Measurements from ENCODE around the gene SRRM4.
"Not testable (repeated sequence)": the region's sequence is repeated elsewhere in the genome, so short reads cannot be mapped to it uniquely, and the experiment has no call there.

The SRRM4 gene

GRCh38 chr12:118981285-118982211 lies at the start of gene SRRM4:
SRRM4 (plus strand) TSS chr12:118981541; CDS start chr12:118981883, 342 bp downstream.
- DNase-seq: peak; percentile 95 to 98

GRCh38 chr12:118946256-118946655 lies 35.1 kb upstream of the SRRM4 start:
- DNase-seq: no peak

DNA sequence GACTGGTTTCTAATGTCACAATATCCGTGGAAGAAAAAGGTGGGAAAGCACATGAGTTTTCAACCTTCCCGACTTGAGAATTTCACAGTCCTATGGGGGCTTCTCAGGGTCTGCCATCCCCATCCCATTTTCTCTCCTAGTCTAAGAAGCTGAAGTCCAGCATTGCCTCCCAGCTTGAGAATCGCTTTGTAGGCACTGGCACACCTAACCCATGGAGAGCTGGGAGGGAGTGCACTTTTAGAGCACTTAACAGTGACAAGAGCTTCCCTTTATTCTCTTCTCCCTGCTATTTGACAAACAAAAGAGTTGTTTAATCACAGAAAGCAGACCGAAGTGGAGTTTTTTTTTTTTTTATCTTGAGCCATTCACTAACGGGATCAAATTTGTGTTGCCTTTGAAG lies 22.8 kb upstream of the SRRM4 start:
- DNase-seq: peak; percentile 42 to 59

DNA sequence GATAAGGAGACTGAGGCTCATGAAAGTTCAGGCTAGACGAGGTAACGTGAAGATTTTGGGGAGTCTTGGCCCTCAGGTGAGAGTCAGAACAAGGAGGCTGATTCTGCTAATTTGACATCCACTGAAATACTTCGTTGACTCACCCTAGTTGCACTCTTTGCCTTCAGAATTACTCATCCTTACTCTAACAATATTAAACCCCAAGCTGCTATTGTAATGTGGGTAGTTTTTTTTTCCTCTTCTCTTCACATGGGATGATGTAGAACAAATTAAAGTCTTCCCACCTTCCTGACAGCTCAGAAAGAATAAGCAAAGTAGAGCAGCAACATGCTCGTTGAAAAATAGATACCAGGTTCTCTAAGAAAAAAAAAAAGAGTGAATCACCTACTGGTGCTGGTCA lies 22.0 kb upstream of the SRRM4 start:
- no peak for DNase-seq

GRCh38 chr12:118959985-118960560 lies 21.3 kb upstream of the SRRM4 start:
- no peak for DNase-seq

DNA sequence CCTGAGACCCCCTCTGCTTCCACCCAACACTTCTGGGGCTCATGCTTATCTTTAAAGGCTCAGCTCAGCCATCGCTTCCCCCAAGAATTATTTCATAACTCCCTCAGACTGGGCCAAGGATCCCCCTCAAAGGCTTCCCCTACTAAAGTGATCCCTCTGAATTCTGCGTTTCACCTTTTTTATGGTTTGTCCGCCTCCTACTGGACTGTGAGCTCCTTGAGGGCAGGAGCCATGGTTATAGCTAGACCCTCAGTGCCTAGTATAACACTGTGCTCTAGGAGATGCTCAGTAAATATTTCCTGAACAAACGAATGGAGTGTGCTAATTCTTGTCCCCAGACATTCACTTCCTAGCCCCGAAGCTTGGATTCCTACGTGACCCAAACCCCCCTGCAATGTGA lies 20.5 kb upstream of the SRRM4 start:
- no peak for DNase-seq

DNA sequence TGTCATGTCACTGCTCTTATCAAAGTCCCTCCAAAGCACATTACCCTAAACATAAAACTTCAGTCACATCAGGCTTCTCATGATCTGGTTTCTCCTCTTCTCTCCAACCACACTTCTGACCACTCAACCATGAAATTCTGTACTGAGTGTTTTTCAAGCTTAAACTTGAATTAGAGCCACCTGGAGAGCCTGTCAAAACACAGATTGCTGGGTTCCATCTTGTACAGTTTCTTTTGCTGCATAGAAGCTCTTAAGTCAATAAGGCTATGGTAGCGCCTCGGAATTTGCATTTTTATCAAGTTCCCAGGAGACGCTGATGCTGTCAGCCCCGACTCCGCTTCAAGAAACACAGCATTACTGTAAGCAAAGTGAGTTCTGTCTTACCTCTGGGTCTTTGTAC lies 16.4 kb upstream of the SRRM4 start:
- DNase-seq: peak; percentile 81 to 93

- no peak for DNase-seq
Observed at GRCh38 chr12:118970856-118971255, 10.5 kb upstream of the SRRM4 start.

DNA sequence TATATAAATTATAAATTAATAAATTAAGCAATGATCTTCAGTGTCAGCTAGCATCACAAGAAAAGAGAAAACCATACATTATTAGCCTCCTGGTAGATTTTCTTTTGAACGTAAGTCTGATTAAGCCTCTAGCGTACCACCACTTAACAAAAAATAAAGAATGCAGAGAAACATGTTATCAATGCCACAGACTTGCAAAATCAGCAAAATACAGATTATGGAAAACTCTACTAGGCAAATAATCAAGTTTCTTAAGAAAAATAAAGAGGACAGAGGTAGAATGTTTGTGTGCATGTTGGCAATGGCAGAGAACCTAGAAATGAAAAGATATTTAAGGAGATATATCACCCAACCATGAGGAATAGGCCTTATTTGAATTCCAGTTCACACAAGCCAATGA lies 8.4 kb upstream of the SRRM4 start:
- no peak for DNase-seq

GRCh38 chr12:118979763-118980406 lies 1.5 kb upstream of the SRRM4 start:
- DNase-seq: peak; percentile 80 to 87

DNA sequence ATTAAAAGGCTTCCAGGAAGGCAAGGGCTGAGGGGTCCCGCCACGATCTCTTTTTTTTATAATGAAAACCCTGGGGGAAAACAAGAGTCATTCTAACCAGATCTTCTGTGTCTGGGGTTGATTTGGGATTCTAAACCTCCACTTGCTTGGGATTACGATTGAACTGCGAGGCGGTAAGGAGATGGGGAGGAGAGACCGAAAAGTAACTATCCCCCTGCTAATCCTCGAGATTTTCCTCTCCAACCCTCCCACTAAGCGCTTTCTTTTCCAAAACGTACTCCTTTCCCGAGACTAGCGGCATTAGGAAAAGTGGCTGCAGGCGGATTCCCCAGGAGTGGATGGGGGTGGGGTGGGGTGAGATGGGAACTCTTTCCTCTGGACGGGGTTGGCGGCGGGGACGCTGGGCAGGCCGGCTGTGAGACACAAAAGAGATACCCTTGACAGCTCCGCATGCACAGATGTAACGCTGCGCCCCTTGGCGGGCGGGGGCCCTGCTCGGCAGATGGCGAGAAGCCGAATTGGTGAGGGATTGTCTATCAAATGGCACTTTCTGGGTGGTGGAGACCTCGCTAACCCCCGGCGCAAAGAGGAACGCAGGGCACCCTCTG lies 830 bp upstream of the SRRM4 start:
- DNase-seq: peak; percentile 54 to 74

DNA sequence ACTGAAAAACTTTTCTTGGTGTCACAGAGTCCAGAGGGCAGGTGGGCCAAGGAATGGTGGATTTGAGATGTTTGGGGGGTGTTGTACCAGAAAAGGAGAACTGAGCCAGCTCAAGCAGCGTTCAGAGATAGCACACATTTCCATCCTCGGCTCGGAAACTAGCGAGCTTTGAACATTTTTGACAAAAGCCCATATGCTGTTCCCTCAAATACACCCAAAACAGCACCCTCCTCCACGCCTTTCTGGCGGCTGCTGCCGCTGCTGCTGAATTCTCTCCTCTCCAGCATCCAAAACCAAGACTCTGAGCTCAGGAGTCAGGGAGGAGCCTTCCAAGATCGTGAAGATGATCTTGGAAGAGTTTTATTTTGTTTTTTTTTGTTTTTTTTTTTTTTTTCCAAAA lies 961 bp downstream of the SRRM4 start:
- no peak for DNase-seq

- no peak for DNase-seq
Observed at GRCh38 chr12:118982984-118983761, 1.8 kb downstream of the SRRM4 start.

DNA sequence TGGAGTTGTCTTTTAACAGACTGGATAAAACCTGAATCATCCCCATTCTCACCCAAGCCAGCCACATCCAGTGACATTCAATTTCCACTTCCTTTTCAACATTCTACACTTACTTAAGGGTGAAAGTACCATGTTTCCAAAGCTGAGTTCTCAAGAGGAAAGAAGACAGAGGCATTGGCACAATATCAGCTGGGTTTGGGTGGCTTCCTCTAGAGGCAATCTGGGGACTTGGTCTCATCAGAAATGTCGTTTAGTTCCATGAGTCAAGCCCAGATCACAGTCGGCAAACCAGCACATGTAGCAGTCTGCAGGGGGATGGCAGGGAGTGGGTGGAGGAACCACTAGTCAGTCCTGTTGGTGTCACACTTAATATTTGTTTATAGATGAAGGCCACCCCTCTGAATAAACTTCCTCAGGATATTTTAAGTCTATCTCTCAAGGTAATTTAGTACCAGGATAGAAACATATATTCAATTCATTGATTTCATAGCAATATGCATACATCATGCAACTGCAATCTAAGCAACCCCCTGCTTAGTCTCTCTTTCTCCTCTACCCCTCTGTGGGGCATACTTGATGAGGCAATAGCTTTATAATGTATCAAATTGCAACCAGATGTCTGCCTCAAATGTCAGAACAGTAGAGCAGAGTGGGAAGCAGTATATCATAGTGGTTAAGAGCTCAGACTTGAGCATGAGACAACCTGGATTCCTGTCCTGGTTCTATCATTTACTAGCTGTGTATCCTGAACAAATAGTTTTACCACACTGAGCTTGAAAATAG lies 3.0 kb downstream of the SRRM4 start:
- peak in 1 of 2 experiments; percentile 16 for DNase-seq

GRCh38 chr12:118986050-118986449 lies 4.7 kb downstream of the SRRM4 start:
- DNase-seq: no peak

- DNase-seq: no peak
Observed at GRCh38 chr12:118999107-118999506, 17.8 kb downstream of the SRRM4 start.

DNA sequence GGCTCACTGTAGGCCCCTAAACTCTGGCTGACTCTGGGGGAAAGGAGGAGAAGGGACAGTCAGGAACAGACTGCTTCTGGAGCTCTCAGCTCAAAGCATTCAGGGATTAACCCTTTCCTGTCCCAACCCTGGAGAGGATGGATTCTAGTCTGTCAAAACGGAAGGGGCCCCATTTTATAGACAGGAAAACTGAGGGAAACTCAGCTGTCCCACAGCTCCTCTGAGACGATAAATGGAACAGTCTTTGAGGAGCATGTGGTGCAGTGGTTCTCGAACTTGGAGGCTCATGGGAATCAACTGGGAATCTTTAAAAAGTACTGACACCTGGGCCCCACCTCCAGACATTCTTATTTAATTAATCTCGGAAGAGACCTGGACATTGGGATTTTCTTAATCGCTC lies 23.7 kb downstream of the SRRM4 start:
- no peak for DNase-seq

GRCh38 chr12:119005913-119006312 lies 24.6 kb downstream of the SRRM4 start:
- no peak for DNase-seq

- no peak for DNase-seq
Observed at GRCh38 chr12:119006746-119007145, 25.4 kb downstream of the SRRM4 start.

DNA sequence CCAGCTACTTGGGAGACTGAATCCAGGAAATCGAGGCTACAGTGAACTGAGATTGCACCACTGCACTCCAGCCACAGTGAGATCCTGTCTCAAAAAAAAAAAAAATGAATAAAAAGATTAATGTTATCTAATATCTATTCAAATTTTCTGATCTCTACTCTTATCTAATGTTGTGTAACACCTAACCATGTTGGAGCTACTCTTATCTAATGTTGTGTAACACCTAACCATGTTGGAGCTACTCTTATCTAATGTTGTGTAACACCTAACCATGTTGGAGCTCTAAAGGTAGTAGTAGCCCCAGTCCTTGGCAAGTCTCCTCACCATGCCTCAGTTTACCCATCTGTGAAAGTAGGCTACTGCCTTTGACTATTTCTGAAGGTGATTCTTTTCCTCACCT lies 26.9 kb downstream of the SRRM4 start:
- not testable (repeated sequence) for DNase-seq

GRCh38 chr12:119008691-119009221 lies 27.4 kb downstream of the SRRM4 start:
- no peak for DNase-seq
